ENCODE results near the gene PCNT.
A peak's percentile ranks its signal among the peaks of the same experiment; 100 is the strongest.
"Not testable (repeated sequence)": the region's sequence is repeated elsewhere in the genome, so short reads cannot be mapped to it uniquely, and the experiment has no call there.

PCNT gene

GRCh38 chr21:46310260-46310659 lies 13.7 kb upstream of the PCNT start:
- DNase-seq: not testable (repeated sequence)

- DNase-seq: no peak
Observed at GRCh38 chr21:46311568-46311967, 12.4 kb upstream of the PCNT start.

GRCh38 chr21:46312949-46313348 lies 11.0 kb upstream of the PCNT start:
- no peak for DNase-seq

GRCh38 chr21:46314441-46315020 lies 9.4 kb upstream of the PCNT start:
- DNase-seq: no peak

GRCh38 chr21:46316708-46317324 lies 7.1 kb upstream of the PCNT start:
- no peak for DNase-seq

DNA sequence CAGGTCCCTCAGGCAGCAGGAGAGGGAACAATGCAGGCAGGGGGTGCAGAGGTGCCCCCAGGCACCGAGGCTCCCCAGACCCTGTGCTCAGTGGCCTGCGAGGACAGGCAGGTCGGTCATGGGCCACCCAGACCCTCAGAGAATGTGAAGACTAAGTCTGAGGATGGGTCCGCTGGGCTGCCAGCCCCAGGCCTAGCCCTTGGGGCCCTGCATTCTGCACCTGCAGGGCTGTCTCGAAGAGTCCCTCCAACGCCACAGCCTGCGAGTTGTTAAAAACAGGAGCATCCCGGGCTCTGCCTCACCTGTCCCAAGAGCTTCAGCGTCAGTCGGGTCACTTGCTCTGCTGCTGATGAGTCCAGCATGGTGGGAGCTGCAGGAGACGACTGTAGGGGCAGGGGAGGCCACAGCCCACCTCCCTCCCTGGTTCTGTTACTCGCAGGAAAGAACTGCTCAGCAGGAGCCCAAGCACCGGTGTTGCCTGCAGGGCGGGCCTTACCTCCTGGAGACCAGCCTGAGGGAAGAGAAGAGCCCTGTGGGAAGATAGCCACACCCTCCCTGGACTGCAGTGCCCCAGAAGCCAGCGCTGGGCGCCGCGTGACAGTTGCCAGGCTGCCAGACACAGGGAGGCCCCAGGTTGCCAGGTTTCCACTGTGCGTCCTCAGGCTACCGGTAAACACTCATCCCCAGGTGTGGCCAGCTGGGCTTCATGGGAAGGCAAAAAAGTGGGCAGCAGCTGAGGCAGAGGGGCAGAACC lies 6.1 kb upstream of the PCNT start:
- DNase-seq: no peak

- no peak for DNase-seq
Observed at GRCh38 chr21:46318464-46318845, 5.5 kb upstream of the PCNT start.

DNA sequence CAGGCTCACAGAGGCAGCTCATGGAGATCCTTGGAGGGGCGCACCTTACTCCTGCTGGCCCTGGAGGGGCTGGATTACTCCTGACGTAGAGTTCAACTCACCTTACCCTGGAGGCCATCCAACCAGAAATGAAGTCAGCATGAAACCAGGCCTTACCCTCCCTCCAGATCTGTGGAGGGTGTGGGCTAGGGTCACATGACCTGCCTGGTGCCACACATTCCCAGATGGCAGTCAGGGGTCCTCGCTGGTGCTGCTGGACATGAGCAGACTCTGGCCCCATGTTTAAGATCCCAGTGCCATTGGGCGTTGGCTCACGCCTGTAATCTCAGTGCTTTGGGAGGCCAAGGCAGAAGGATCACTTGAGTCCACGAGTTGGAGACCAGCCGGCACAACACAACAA lies 4.8 kb upstream of the PCNT start:
- DNase-seq: no peak

DNA sequence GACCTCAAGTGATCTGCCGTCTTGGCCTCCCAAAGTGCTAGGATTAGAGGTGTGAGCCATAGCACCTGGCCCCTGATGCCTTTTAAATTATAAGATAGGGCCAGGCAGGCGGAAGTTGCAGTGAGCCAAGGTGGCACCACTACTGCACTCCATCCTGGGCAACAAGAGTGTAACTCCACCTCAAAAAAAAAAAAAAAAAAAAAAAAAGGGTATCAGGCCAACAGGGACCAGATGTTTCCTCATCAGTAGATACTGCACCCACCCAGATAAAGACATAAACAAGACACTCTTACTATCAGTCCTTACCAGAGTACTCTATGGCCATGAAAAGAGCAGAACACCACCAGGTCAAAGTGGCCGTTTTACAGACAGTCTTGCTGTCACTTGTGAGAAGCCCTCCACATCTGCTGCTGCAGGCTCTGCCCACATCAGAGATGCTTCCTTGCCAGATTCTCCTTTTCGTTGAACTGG lies 3.6 kb upstream of the PCNT start:
- no peak for DNase-seq

GRCh38 chr21:46322351-46323226 lies 1.4 kb upstream of the PCNT start:
- peak; percentile 9 for DNase-seq

- DNase-seq: no peak
Observed at GRCh38 chr21:46323227-46323709, 688 bp upstream of the PCNT start.

DNA sequence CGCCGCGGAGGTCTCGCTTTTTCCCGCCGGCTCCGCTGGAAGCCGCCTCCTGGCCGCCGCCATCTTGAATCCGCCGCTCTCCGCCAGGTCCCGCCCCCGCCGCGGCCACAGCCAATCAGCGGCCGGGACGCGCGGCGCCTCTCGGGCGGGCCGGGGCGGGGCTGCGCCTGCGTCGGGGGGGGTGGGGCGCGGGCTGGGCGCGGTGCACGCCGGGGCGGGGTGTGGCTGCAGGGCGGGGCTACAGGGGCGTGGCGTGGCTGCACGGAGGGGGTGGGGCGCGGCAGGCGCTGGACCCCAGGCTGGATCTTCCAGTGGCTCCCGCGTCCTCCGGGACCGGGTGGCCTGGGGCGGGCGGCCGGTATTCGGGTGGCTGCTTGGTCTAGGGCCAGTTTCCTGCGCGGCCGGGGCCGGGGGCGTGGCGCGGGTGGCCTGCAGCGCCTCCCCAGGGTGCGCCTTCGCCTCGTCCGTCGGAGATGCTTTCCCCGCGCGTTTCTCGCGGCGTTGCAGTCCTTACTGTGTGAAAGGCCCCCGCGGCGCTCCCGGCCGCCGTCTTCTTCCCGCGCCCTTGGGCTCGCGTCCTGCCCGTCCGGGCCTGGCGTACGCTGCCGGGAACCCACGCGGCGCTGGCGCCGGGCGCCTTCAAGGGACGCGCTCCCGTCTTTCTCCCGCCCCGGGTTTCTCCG lies 575 bp downstream of the PCNT start:
- DNase-seq: peak; percentile 90

GRCh38 chr21:46325073-46325912 lies 1.3 kb downstream of the PCNT start:
- peak; percentile 27 for DNase-seq

DNA sequence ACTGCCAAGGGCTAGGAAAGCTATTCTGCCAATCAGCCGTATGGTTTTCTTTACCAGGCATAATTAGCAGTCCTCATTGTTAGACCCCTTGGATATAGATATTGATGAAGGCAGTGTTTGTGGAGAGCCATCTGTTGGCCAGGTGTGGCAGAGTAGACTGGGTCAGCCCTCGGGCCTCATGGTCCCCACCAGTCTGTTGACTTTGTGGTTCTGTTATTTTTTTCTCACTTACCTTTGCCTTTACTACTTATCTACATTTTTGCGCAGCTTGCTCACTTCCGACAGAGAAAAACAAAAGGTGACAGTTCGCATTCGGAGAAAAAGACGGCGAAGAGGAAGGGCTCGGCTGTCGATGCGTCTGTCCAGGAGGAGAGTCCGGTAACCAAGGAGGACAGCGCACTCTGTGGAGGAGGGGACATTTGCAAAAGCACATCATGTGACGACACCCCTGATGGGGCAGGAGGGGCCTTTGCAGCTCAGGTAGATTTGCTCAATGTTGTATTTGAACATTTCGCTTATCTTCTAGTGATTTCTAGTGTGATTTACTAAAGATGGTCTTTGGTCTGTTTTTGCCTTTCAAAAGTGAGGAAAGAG lies 2.3 kb downstream of the PCNT start:
- no peak for DNase-seq

GRCh38 chr21:46327711-46328110 lies 3.8 kb downstream of the PCNT start:
- no peak for DNase-seq

- DNase-seq: no peak
Observed at GRCh38 chr21:46328151-46328550, 4.2 kb downstream of the PCNT start.

DNA sequence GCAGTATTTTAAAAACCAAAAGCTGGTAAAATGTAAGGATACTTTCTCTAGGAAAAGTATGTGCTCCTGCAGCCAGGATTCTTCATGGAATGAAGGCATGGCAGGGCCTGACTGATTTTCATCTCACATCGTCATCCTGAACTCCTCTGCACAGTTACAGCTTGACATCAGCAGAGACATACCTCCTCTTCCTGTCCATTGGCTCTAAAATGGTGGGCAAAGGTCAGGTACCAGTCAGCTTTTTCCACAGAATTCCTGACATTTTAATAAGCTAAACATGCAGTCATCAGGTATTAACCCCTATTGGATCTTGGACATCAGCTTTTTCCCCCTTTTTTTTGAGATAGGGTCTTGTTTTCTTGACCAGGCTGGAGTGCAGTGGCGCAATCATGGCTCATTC lies 5.8 kb downstream of the PCNT start:
- no peak for DNase-seq

- no peak for DNase-seq
Observed at GRCh38 chr21:46334351-46335140, 10.6 kb downstream of the PCNT start.

- DNase-seq: no peak
Observed at GRCh38 chr21:46336603-46337002, 12.6 kb downstream of the PCNT start.

GRCh38 chr21:46340998-46341397 lies 17.0 kb downstream of the PCNT start:
- no peak for DNase-seq
